ENCODE results near the gene GSTP1. TPM values are rescaled to one million over a fixed set of nuclear protein-coding genes. Genes with fewer than 3 reads are reported as not detected.

GSTP1 gene
- total and polyA plus RNA-seq, 2 donors (not counting 1 experiment from before 2014, with no cell fraction given): 360 to 642 TPM

GRCh38 chr11:67606492-67607295, 23.1 kb downstream of the GSTP1 start, which contains the start of gene NDUFV1:
TSS of gene NDUFV1 (plus strand) at chr11:67606936. CDS start at chr11:67607005, 69 bp downstream.
- Histone ChIP-seq H3K9ac (ENCODE audit: insufficient read depth, low read length) (peak within 1 kb of the TSS; percentile 96), H2AFZ (ENCODE audit: low read length) (peak within 1 kb of the TSS; percentile 83), H3K4me1 (ENCODE audit: control insufficient read depth, extremely low read depth, insufficient read depth, low read length) (peaks cover 12% of the 10 kb centered on the region), H3K27ac (ENCODE audit: insufficient read depth, low read length) (peak within 1 kb of the TSS; percentile 90), H3K36me3 (ENCODE audit: control insufficient read depth, insufficient read depth, low read length) (peaks cover 12% of the 10 kb centered on the region), H3K27me3 (ENCODE audit: control insufficient read depth, insufficient read depth, low read length) (no peaks in the 10 kb centered on the region), H3K4me3 (replicated peaks in 1 of 4; ENCODE audit: control extremely low read depth in 1 of 4, insufficient read depth in 1 of 4, low read depth in 3 of 4, low read length in 4 of 4) (peak within 1 kb of the TSS; percentile 85 to 100 (median 96)), H4K20me1 (ENCODE audit: control insufficient read depth, extremely low read depth, insufficient read depth, low read length) (no peaks in the 10 kb centered on the region), H3K4me2 (ENCODE audit: extremely low read depth, insufficient read depth, low read length) (peak within 1 kb of the TSS; percentile 99), H3K9me3 (ENCODE audit: control insufficient read depth, insufficient read depth, low read depth, low read length) (no peaks in the 10 kb centered on the region), H3K79me2 (ENCODE audit: control insufficient read depth, insufficient read depth, low read length) (peaks cover 9% of the 10 kb centered on the region)
- DNase-seq (ENCODE audit: low read depth in 2 of 2): peak; percentile 89 to 90
- TF ChIP-seq EZH2 (IDR thresholded peaks at IDR 0.05; ENCODE audit: low read length, missing control alignments): no peak
- TF ChIP-seq, protein P1, sequence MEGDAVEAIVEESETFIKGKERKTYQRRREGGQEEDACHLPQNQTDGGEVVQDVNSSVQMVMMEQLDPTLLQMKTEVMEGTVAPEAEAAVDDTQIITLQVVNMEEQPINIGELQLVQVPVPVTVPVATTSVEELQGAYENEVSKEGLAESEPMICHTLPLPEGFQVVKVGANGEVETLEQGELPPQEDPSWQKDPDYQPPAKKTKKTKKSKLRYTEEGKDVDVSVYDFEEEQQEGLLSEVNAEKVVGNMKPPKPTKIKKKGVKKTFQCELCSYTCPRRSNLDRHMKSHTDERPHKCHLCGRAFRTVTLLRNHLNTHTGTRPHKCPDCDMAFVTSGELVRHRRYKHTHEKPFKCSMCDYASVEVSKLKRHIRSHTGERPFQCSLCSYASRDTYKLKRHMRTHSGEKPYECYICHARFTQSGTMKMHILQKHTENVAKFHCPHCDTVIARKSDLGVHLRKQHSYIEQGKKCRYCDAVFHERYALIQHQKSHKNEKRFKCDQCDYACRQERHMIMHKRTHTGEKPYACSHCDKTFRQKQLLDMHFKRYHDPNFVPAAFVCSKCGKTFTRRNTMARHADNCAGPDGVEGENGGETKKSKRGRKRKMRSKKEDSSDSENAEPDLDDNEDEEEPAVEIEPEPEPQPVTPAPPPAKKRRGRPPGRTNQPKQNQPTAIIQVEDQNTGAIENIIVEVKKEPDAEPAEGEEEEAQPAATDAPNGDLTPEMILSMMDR (conservative IDR thresholded peaks at IDR 0.05 in 1 of 2, IDR thresholded peaks at IDR 0.05 in 1 of 2; ENCODE audit: low read depth in 1 of 2, low read length in 2 of 2): peak; percentile 21 to 31

DNA sequence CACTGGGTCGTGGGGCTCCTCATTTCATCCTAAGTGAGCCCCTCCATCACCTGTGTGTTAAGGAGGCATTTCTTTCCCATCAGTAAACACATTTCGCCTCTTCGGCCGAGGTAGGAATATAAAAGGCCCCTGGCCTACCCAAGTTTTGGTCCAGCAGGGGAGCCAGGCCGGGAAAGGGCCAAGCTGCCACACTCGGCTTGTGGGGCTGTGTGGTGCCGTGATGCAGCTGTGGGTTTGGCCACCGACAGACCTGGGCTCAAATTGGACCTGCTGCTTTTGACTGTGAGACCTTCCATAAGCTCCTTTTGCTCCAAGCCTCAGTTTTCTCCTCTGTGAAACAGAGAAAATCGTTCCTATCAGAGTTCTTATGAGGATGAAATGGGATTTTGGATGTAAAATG, 23.9 kb downstream of the GSTP1 start:
- H3K27ac ChIP-seq (ENCODE audit: insufficient read depth, low read length): peak overlapping the region; percentile 90
- H4K20me1 ChIP-seq (ENCODE audit: control insufficient read depth, extremely low read depth, insufficient read depth, low read length): no peaks in the 10 kb centered on the region
- no peaks in the 10 kb centered on the region for H3K27me3 ChIP-seq (ENCODE audit: control insufficient read depth, insufficient read depth, low read length)
- peaks cover 9% of the 10 kb centered on the region for H3K79me2 ChIP-seq (ENCODE audit: control insufficient read depth, insufficient read depth, low read length)
- TF ChIP-seq EZH2 (IDR thresholded peaks at IDR 0.05; ENCODE audit: low read length, missing control alignments): no peak
- TF ChIP-seq, protein P1 (conservative IDR thresholded peaks at IDR 0.05 in 1 of 2, IDR thresholded peaks at IDR 0.05 in 1 of 2; ENCODE audit: low read depth in 1 of 2, low read length in 2 of 2): no peak
- H3K9me3 ChIP-seq (ENCODE audit: control insufficient read depth, insufficient read depth, low read depth, low read length): no peaks in the 10 kb centered on the region
- H2AFZ ChIP-seq (ENCODE audit: low read length): peak overlapping the region; percentile 78
- H3K4me1 ChIP-seq (ENCODE audit: control insufficient read depth, extremely low read depth, insufficient read depth, low read length): peaks cover 12% of the 10 kb centered on the region
- H3K36me3 ChIP-seq (ENCODE audit: control insufficient read depth, insufficient read depth, low read length): peaks cover 12% of the 10 kb centered on the region
- peak overlapping the region; percentile 96 for H3K9ac ChIP-seq (ENCODE audit: insufficient read depth, low read length)
- DNase-seq (ENCODE audit: low read depth in 2 of 2): no peak
- peak overlapping the region; percentile 99 for H3K4me2 ChIP-seq (ENCODE audit: extremely low read depth, insufficient read depth, low read length)
- H3K4me3 ChIP-seq (replicated peaks in 1 of 4; ENCODE audit: control extremely low read depth in 1 of 4, insufficient read depth in 1 of 4, low read depth in 3 of 4, low read length in 4 of 4): peak overlapping the region; percentile 85 to 100 (median 96)

- Histone ChIP-seq H3K27me3 (ENCODE audit: control insufficient read depth, insufficient read depth, low read length) (no peaks in the 10 kb centered on the region), H2AFZ (ENCODE audit: low read length) (no peak overlapping the region), H3K79me2 (ENCODE audit: control insufficient read depth, insufficient read depth, low read length) (peaks cover 9% of the 10 kb centered on the region), H3K9me3 (ENCODE audit: control insufficient read depth, insufficient read depth, low read depth, low read length) (no peaks in the 10 kb centered on the region), H3K36me3 (ENCODE audit: control insufficient read depth, insufficient read depth, low read length) (peaks cover 12% of the 10 kb centered on the region), H3K4me3 (replicated peaks in 1 of 4; ENCODE audit: control extremely low read depth in 1 of 4, insufficient read depth in 1 of 4, low read depth in 3 of 4, low read length in 4 of 4) (no peak overlapping the region), H3K27ac (ENCODE audit: insufficient read depth, low read length) (no peak overlapping the region), H3K9ac (ENCODE audit: insufficient read depth, low read length) (no peak overlapping the region), H4K20me1 (ENCODE audit: control insufficient read depth, extremely low read depth, insufficient read depth, low read length) (no peaks in the 10 kb centered on the region), H3K4me1 (ENCODE audit: control insufficient read depth, extremely low read depth, insufficient read depth, low read length) (peaks cover 12% of the 10 kb centered on the region), H3K4me2 (ENCODE audit: extremely low read depth, insufficient read depth, low read length) (no peak overlapping the region)
- DNase-seq (ENCODE audit: low read depth in 2 of 2): no peak
- TF ChIP-seq, protein P1 (conservative IDR thresholded peaks at IDR 0.05 in 1 of 2, IDR thresholded peaks at IDR 0.05 in 1 of 2; ENCODE audit: low read depth in 1 of 2, low read length in 2 of 2): no peak
- no peak for TF ChIP-seq EZH2 (IDR thresholded peaks at IDR 0.05; ENCODE audit: low read length, missing control alignments)
Observed at GRCh38 chr11:67608486-67608885, 24.9 kb downstream of the GSTP1 start.
